Stimulated activated CD4-positive, alpha-beta T cell treated with anti-CD3 and anti-CD28 coated beads, Interleukin-15, amount 100 ng/mL, for 1 hour (primary cell): ENCODE results near the gene ZBTB1.
"Not testable (repeated sequence)": the region's sequence is repeated elsewhere in the genome, so short reads cannot be mapped to it uniquely, and the experiment has no call there.

Experiments used
- DNase-seq, 2 donors: peaks; one replicate each; pipeline ENCODE4 v3.0.0-alpha.2; 2020; ENCODE audit warnings: low read depth in 1 of 2, low spot score in 1 of 2

The ZBTB1 gene

GRCh38 chr14:64500088-64500487 is 4.5 kb upstream of the ZBTB1 start:
- DNase-seq, result no peak

DNA sequence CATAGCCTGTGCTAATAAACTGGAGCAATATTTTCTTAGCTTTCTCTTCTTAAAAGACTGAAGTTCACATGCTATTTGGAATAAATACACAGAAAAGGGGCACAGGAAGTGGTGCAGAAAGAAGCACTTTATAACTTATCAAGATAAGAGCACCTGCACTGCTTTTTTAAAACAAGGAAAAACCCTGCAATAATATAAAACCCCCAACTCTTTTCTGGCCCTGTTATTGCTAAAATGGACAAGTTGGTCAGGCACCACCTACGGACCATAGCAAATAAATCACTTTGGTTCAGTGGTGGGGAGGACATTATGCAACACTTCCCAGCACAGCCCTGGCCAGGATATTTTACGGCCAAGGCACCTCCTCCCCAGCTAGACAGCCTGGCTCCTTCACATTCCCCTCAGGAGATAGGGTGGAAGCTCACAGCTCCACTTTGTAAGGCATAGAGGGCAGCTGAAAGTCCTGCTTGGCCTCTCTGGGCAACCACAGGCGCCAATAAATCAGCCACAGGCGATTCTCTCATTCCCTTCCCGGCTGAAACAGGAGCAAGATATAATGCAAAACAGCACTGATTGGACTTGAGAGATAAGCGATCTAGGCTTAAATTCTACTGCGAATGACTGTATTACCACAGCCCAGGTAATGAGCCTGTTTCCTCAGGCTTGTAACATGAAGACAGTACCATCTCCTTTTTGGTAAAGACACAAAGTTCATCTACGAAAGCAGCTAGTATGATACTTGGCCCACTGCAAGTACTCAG is 3.0 kb upstream of the ZBTB1 start:
- DNase-seq, result no peak

- DNase-seq, result no peak
These were observed 2.1 kb upstream of the ZBTB1 start for GRCh38 chr14:64502456-64502855.

DNA sequence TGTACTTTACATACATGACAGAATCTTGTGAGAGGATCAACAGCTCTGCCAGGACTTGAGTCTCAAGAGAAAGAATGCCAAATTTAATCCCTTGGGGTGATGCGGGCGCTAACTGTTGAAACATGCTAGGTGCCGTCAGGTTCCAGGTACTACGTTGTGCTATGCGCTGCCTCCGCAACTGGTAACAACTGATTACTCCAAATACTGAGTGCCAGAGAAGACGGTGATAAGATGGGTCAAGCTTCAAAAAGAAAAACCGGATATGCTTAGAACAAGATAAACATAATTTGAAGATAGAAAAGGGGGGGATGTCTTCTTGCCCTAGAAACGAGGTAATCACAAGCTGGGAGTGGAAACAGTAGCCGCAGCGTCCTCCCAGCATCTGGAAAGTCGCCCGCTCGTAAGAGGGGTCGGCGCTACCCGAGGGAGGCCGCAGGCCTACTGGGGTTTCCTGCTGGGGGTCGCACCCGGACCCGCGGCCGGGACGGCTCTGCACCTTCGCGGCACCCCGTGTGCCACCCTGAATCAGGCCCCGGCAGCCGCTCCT is 1.6 kb upstream of the ZBTB1 start:
- no peak for DNase-seq

GRCh38 chr14:64503434-64504309 is 898 bp upstream of the ZBTB1 start, which contains the start of gene ZBTB25:
TSS of gene ZBTB25 (minus strand) at chr14:64503838. CDS start at chr14:64490533, 13,305 bp downstream.
- peak; percentile 81 to 89 for DNase-seq

DNA sequence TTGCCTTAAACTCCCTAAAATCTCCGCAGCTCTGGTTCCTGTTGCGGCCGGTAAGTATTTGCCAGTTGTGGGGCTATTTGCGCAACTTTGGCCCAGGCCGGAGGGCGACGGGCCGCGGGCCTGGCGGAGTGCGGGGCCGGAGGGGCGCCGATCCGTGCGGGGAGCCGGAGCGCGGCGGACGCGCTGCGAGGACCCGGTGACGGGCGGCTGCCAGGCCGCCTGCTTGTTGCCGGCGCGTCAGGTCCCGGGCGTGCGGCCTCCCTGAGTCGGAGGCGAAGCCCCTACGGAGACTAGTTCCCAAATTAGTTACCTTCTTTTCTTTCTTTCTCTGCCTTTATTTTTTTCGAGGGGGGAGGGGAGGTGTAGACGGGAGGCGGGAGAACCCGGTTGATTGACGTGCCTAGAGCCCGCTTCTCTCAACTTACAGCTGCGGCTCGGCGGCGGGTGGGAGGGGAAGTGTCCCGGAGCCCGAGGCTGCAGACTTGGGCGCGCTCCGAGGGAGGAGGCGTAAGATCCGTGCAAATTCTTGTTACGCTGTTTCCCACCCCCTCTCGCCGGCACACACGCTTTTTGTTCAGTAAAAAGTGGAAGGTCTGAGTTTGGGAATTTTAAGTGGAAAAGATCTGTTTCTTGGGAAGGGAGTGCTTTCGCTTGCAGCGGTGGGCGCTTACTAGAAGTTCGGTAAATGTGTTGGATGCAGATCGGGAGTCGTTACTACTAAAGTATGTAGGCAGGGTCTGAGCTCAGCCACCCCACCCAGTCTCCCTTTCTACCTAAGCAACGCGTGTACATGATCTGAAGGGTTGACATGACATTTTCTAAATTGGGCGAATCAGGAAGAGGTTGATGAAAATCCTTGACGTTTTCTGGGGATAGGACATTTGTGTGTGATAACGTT is 576 bp downstream of the ZBTB1 start:
- peak; percentile 55 to 75 for DNase-seq

- DNase-seq, result no peak
These were observed 2.2 kb downstream of the ZBTB1 start for GRCh38 chr14:64506721-64507120.

- no peak for DNase-seq
These were observed 3.0 kb downstream of the ZBTB1 start for GRCh38 chr14:64507376-64508156.

DNA sequence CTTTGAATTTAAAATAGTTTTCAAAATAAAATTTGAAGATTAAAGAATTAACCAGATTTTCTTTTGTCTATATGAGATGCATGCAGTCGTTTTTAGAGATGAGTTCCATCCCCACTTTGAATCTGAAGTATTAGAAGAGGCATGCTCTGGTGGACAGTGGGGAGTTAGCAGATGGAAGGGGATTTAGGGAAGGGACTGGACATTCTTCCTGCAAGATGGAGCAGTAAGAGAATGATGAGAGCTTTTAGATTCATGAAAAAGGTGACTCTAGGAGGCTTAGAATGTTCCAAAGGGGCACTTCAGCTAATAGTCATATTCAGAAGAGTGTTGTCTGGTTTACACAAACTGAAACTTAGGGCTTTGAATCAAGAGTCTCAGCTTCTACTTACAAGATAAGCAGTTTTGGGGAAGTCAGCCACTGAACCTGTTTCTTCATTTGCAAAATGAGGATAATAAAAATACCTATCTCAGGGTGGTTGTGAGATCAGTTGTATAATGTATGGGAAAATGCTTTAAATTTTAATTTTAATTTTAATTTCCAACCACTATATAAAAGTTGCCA is 3.7 kb downstream of the ZBTB1 start:
- DNase-seq, result no peak

- DNase-seq, result no peak
These were observed 4.5 kb downstream of the ZBTB1 start for GRCh38 chr14:64509036-64509435.

GRCh38 chr14:64510825-64511671 is 6.5 kb downstream of the ZBTB1 start:
- no peak for DNase-seq

DNA sequence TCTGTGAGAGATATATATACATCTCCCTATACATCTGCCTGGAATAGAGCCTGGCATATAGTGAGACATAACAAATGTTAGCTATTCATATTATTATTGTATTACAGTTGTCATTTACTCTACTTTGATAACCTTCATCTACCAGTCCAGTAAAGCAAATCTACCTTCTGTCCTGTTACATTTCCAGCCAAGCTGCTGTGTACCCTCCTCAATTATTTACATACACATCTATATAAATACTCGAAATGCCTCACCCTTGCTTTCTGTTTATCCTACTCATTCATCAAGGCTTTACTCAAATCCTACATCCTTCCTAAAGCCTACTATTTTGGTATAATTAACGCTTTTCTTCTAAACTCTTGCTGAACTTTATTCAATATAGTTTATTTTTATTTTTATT is 8.7 kb downstream of the ZBTB1 start:
- DNase-seq, result no peak

DNA sequence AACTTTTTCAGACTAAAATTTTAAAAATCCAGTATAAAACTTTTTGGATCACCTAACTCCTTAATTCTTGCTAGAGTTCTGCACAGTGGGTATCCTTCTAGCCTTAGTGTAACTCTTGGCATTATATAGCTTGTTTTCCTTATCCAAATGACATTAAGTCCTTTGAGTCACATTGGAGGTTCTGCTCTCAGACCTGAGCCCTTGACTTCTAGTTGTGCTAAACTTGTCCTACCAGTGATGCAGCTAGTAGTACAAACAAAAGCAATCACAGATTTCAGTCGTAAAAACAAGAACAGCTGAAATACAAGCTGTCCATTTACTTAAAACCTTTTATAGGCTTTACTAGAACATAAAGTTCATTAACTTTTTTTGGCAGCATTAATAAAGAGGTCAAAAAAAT is 10.5 kb downstream of the ZBTB1 start:
- no peak for DNase-seq

DNA sequence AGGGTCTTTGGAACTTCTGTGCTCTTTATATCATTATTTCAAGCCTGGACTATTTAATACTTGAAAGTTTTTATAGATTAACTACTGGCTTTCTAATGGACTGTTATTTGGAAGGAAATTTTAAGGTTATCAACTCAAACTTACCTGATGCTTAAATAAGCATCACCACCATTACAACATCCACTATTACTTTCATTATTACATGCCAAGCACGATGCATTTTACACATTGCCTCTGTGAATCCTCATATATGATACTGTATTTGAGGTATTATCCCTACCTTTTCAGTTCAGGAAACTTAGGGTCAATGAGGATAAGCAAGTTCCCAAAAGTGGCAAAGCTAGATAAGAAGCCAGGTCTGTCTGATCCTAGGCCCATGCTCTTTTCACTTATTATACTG is 12.4 kb downstream of the ZBTB1 start:
- no peak for DNase-seq

DNA sequence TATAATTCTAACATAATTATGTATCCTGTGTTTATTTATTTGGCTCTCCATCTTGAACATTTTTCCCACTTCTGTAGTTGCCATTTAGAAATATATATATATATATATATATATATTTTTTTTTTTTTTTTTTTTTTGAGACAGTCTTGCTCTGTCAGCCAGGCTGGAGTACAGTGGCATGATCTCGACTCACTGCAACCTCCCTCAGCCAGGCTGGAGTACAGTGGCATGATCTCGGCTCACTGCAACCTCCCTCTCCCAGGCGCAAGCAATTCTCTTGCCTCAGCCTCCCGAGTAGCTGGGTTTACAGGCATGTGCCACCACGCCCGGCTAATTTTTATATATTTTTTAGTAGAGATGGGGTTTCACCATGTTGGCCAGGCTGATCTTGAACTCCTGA is 13.1 kb downstream of the ZBTB1 start:
- DNase-seq, result not testable (repeated sequence)

GRCh38 chr14:64518229-64518628 is 13.7 kb downstream of the ZBTB1 start:
- DNase-seq, result no peak

- DNase-seq, result no peak
These were observed 16.1 kb downstream of the ZBTB1 start for GRCh38 chr14:64520699-64521098.

- DNase-seq, result no peak
These were observed 18.2 kb downstream of the ZBTB1 start for GRCh38 chr14:64522591-64523355.
